ENCODE measurements around the gene PROK1.

DNA sequence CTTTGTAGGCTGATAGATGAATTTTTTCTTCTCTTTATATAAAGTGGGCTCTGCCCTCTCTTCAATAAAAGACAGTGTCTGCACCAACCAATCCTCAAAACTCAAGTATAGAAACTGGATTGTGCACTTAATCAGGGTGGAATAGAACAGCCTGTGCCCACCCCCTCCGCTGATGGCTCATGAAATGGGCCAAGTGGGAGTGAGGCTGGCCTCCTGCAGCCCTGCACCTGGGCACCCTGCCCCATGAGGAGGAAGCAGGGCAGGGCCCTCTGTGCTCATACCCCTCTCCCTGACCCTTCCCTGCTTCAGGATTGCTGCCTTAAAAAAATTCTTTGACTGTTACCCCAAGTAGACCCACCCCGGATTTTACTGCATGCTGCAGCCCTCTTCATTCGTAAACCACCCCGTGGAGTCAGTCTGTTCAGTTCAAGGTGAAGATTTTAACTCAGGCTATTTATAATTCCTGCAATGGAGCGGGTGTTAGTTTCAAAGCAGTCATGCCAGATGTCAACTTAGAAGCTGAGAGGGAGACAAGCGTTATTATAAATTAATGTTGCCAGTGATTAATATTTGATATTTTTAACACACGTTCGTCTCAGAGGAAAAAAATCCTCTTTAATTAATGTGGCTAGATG, 15.8 kb downstream of the PROK1 start:
- no peak for TF ChIP-seq POLR2A (IDR thresholded peaks at IDR 0.05)
- TF ChIP-seq, protein P1, sequence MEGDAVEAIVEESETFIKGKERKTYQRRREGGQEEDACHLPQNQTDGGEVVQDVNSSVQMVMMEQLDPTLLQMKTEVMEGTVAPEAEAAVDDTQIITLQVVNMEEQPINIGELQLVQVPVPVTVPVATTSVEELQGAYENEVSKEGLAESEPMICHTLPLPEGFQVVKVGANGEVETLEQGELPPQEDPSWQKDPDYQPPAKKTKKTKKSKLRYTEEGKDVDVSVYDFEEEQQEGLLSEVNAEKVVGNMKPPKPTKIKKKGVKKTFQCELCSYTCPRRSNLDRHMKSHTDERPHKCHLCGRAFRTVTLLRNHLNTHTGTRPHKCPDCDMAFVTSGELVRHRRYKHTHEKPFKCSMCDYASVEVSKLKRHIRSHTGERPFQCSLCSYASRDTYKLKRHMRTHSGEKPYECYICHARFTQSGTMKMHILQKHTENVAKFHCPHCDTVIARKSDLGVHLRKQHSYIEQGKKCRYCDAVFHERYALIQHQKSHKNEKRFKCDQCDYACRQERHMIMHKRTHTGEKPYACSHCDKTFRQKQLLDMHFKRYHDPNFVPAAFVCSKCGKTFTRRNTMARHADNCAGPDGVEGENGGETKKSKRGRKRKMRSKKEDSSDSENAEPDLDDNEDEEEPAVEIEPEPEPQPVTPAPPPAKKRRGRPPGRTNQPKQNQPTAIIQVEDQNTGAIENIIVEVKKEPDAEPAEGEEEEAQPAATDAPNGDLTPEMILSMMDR (IDR thresholded peaks at IDR 0.05) = no peak
- TF ChIP-seq EP300 (IDR thresholded peaks at IDR 0.05) = no peak
